Measurements from ENCODE around the gene SRPX2.

The SRPX2 gene

GRCh38 chrX:100643956-100644860, at the start of gene SRPX2:
SRPX2 (plus strand) TSS chrX:100644199; CDS start chrX:100646323, 2,124 bp downstream.
- DNase-seq (ENCODE audit: low read depth, low spot score): peak; percentile 27

- no peak for DNase-seq (ENCODE audit: low read depth, low spot score)
Observed at GRCh38 chrX:100596601-100597000, 47.4 kb upstream of the SRPX2 start.

DNA sequence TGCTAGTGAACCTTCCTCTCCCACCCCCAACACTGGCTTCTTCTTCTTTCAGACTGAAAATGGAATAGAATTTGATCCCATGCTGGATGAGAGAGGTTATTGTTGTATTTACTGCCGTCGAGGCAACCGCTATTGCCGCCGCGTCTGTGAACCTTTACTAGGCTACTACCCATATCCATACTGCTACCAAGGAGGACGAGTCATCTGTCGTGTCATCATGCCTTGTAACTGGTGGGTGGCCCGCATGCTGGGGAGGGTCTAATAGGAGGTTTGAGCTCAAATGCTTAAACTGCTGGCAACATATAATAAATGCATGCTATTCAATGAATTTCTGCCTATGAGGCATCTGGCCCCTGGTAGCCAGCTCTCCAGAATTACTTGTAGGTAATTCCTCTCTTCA, 44.5 kb upstream of the SRPX2 start:
- no peak for DNase-seq (ENCODE audit: low read depth, low spot score)

GRCh38 chrX:100600340-100600739, 43.7 kb upstream of the SRPX2 start:
- DNase-seq (ENCODE audit: low read depth, low spot score): no peak

DNA sequence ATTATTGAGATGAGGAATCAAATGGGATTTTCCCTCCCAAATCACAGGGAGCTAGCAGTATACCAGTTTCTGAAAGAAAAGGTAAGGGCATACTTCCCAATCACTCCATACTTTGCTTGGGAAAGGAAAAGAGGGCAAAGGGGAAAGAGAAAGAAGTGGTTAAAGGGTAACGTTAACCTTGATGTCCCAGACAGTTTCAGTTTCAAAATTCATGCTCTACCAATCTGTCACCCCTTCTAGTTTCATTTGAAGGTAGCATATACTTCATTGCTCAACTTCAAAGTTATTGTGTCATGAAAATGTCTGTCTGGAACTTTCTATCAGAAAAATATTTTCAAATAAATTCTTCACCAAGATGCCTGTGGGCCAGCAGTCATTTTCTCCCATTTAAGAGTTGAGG, 43.2 kb upstream of the SRPX2 start:
- DNase-seq (ENCODE audit: low read depth, low spot score): no peak

DNA sequence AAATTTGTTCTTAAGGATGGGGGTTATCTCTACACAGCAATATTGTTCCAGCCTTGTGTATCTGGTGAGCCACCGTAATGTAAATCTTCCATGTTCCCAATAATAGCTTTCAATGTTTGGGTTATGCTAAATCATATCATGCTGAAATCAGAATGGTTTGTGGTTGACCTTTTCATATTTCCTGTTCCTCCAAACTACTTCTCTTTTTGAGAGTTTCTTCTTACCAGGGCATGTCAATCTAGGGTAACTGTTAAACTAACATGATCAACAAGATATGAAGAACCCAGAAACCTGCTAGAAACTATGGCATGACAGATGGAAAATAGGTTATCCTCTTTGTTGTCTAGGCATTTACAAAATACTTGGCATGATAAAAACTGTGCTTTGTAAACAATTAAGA, 37.2 kb upstream of the SRPX2 start:
- DNase-seq (ENCODE audit: low read depth, low spot score): no peak

DNA sequence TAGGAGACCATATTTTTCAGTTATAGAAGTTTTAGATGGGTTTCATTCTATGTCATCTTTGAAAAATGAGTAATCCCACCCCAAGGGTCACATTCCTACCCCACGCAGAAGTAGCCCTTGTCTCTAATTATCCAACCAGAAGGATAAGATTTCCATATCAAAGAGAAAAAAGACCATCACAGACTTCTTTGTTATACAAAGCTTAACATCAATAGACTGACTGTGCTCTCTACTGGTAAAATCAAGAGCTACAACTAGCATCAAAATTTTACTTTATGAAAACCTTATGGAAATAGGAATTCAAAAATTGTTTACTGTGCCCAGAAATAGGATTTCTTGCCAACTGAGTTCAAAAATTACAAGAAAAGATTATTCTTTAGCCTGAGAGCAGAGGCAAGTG, 34.4 kb upstream of the SRPX2 start:
- DNase-seq (ENCODE audit: low read depth, low spot score): no peak

GRCh38 chrX:100611951-100612350, 32.0 kb upstream of the SRPX2 start:
- no peak for DNase-seq (ENCODE audit: low read depth, low spot score)

GRCh38 chrX:100615005-100615404, 29.0 kb upstream of the SRPX2 start:
- DNase-seq (ENCODE audit: low read depth, low spot score): no peak

DNA sequence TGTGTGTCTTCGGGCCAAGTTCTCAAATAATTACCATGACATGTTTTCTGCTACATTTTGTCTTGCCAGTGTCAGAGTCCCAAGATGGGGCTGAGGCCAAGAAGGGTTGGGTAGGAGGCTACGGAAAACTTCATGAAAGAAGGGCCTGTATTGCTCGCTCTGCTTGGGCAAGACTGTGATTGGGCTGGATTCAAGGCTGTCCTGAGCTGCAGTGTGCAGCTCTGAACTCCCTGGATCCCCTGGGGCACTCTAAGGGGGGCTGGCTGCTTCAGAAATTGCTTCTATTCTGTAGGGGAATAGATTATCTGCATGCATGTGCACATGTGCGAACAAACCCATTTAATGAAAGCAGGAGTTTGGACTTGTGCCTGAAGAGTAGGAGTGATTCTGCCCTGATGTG, 21.0 kb upstream of the SRPX2 start:
- DNase-seq (ENCODE audit: low read depth, low spot score): no peak

DNA sequence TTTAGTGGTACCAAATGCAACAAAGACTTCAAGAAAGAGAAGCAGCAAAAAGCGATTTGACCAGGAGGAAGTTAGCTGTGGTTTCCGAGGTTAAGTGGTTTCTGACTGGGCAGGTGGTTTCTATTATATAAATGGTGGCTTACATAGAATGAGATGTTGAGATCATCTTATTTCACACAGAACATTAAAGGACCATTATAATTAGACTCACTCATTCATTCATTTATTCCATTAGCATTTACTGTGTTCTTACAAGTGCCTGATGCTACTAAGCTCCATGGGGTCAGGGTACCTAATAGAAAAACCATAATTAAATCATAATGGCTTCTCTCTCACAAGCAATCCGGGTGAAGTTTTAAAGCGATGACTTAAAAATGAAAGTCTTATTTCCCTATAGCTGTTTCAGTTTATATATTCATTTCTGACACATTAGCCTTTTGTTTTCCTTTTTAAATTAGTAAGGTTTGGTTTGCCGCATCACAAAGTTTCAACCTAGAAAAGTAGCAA, 18.0 kb upstream of the SRPX2 start:
- DNase-seq (ENCODE audit: low read depth, low spot score): no peak

- DNase-seq (ENCODE audit: low read depth, low spot score): no peak
Observed at GRCh38 chrX:100635040-100635439, 9.0 kb upstream of the SRPX2 start.

- DNase-seq (ENCODE audit: low read depth, low spot score): no peak
Observed at GRCh38 chrX:100635989-100636320, 8.0 kb upstream of the SRPX2 start.

DNA sequence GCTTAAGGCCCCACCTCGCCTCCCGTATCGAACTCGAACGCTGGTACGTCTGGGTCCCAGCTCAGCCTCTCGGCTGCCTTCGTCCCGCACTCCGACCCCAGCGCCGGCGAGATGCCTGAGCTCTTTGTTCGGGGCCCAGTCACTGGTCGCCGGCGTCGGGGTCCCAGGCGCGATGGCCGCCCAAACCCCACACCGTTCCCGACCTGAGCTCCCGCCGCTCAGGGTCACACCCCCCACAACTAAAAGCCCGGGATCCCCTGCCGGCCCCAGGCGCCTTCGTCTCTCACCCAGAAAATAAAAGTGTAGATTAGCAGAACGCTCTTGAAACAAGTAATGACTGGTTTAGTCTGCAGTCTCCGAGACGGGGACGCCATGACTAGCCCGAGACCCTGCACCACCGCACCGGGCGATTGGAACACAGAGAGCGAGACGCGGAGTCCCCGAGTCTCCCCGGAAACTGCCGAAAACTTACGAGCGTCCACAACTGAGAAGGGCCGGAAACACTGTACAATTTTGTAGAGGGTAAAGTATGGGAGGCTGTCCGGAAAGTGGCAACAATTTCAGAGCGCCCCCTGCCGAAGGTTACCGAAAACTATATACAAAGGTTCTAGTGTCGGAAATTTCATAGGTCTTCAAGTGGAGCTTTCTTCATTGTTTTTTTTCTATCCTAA, 7.5 kb upstream of the SRPX2 start, which contains the start of gene TSPAN6:
TSS of gene TSPAN6 (minus strand) at position 486 of the 671 bp plus-strand sequence. CDS start at position 374, 112 bp downstream.
- DNase-seq (ENCODE audit: low read depth, low spot score): peak; percentile 51

- no peak for DNase-seq (ENCODE audit: low read depth, low spot score)
Observed at GRCh38 chrX:100642290-100642689, 1.7 kb upstream of the SRPX2 start.

GRCh38 chrX:100643212-100643611, 787 bp upstream of the SRPX2 start:
- no peak for DNase-seq (ENCODE audit: low read depth, low spot score)

GRCh38 chrX:100645106-100645505, 1.1 kb downstream of the SRPX2 start:
- DNase-seq (ENCODE audit: low read depth, low spot score): no peak

GRCh38 chrX:100647095-100647494, 3.1 kb downstream of the SRPX2 start:
- peak; percentile 47 for DNase-seq (ENCODE audit: low read depth, low spot score)

DNA sequence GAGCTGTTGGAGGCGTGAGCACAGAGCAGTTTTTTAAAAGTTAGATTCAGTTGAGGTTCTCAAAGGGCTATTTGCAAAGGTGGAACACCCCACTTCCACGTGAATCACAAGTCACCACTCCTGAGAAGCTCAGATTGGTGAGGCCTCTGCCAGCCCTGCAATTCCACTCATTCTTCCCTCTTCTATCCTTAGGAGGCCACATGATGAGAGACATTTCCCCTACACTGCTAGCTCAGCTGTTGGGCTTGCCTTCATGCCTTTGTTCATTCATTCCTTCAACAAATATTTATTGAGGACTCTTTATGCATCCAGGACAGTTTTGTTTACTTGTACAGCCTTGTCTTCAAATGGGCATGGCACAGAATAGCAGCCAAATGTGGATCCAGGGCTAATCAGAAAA, 3.7 kb downstream of the SRPX2 start:
- no peak for DNase-seq (ENCODE audit: low read depth, low spot score)

DNA sequence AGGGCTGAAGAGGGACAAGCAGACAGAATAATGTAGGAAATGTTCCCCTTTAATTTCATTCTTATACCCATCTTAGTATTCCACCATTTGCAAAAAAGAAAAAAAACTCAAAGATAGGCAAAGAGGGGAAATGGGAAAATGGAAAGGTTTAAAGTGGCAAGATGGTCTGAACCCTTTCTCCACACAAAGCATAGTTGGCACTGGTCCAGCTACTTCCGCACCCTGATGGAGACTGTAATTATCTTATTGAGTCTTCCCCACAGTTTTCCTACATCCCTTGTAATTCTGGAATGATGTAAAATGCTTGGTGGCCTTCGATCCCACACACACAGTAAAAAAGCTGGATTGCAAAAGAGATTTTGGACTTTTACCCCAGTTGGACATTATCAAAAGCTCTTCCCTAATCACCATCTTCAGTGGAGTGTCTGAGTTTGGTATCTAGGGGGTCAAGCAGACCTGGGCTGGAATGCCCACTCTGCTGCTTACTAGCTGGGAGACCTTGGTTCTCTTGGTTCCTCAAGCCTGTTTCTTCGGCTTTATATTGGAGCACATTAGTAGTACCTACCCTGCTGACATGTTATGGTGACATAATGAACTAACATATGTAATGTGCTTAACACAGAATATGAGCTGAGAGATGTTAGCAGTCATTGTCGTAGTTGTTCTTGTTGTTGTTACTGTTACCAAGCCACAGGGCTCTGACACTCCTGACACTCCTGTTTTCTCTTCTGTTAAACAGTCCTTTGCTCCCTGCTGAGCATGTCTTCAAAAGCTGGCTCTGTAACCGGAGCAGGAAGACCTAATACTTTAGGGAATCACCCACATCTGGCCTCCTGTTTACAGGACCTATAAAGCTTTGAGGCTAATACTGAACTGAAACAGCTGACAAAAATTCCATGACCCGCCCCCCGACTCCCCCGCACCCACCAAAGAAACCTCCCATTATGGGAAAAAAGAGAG, 4.7 kb downstream of the SRPX2 start:
- peak; percentile 69 for DNase-seq (ENCODE audit: low read depth, low spot score)

- peak; percentile 57 for DNase-seq (ENCODE audit: low read depth, low spot score)
Observed at GRCh38 chrX:100649550-100650356, 5.8 kb downstream of the SRPX2 start.
